Endometrium (tissue), 2 donors: Measurements from ENCODE around the gene RTN4RL1.

ENCODE experiments used
- FAIRE-seq: peaks from 2 replicates; lab custom pipeline; 2012; peaks lifted over from hg19 to GRCh38; lab: Jason Lieb, UNC
- donor health status: control.
- donor health status: control.

Gene RTN4RL1

GRCh38 chr17:2059547-2060384, 34.6 kb upstream of the RTN4RL1 start:
- FAIRE-seq = no peak

- FAIRE-seq = no peak
Observed at GRCh38 chr17:2058586-2059546, 33.7 kb upstream of the RTN4RL1 start.

- FAIRE-seq = no peak
Observed at GRCh38 chr17:2057760-2058585, 32.8 kb upstream of the RTN4RL1 start.

GRCh38 chr17:2057175-2057759, 32.1 kb upstream of the RTN4RL1 start:
- FAIRE-seq = no peak

- no peak for FAIRE-seq
Observed at GRCh38 chr17:2056206-2057174, 31.4 kb upstream of the RTN4RL1 start.

GRCh38 chr17:2055292-2056205, 30.4 kb upstream of the RTN4RL1 start:
- no peak for FAIRE-seq

GRCh38 chr17:2054512-2055291, 29.6 kb upstream of the RTN4RL1 start, which contains the start of gene HIC1:
Gene HIC1 (plus strand): TSS chr17:2055103. CDS start chr17:2056691, 1,588 bp downstream.
- FAIRE-seq = no peak

GRCh38 chr17:2054262-2054511, 29.1 kb upstream of the RTN4RL1 start:
- no peak for FAIRE-seq

- no peak for FAIRE-seq
Observed at GRCh38 chr17:2053380-2054261, 28.5 kb upstream of the RTN4RL1 start.

- FAIRE-seq = no peak
Observed at GRCh38 chr17:2051933-2052559, 26.9 kb upstream of the RTN4RL1 start.

GRCh38 chr17:2051061-2051932, 26.2 kb upstream of the RTN4RL1 start:
- no peak for FAIRE-seq

- no peak for FAIRE-seq
Observed at GRCh38 chr17:2050300-2051060, 25.3 kb upstream of the RTN4RL1 start.

- no peak for FAIRE-seq
Observed at GRCh38 chr17:2049333-2050299, 24.5 kb upstream of the RTN4RL1 start.

GRCh38 chr17:2048805-2049204, 23.7 kb upstream of the RTN4RL1 start:
- no peak for FAIRE-seq
